ENCODE data around the gene SMIM5. TPM values are rescaled to one million over a fixed set of nuclear protein-coding genes. Genes with fewer than 3 reads are reported as not detected.

The SMIM5 gene
- total RNA-seq, 1 donor from 2014 or later = 1.7 TPM

GRCh38 chr17:75652934-75653549 is 19.8 kb downstream of the SMIM5 start:
- Histone ChIP-seq H3K36me3 (ENCODE audit: control insufficient read depth, insufficient read depth, low read length) (peaks cover 4% of the 10 kb centered on the region), H3K4me3 (ENCODE audit: low read depth, low read length) (no peak overlapping the region), H3K27me3 (ENCODE audit: control insufficient read depth, insufficient read depth, low read length) (no peaks in the 10 kb centered on the region)
- DNase-seq (ENCODE audit: low read depth) = no peak
- peak; percentile 93 for TF ChIP-seq CTCF (IDR thresholded peaks at IDR 0.05; ENCODE audit: insufficient read depth, low read length, poor library complexity, severe bottlenecking)

DNA sequence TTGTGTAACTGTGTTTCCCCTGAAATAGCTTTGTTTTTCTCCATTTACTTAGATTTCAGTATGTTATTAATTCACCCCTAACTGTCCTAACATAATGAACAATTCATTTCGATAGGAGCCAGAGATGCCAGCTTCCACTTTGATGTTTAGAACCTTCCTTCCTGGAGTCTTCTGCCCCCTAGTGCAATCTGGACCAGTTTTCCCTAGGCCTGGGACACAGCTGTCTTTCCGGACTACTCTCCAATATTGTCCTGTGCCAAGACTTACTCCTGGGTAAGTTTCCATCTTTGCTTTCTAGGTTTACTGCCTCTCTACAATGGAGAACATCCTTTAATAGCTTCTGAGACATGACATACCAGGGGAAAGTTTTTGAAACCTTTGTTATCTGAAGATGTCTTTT is 20.9 kb downstream of the SMIM5 start:
- H3K36me3 ChIP-seq (ENCODE audit: control insufficient read depth, insufficient read depth, low read length) = peaks cover 6% of the 10 kb centered on the region
- no peak overlapping the region for H3K4me3 ChIP-seq (ENCODE audit: low read depth, low read length)
- H3K27me3 ChIP-seq (ENCODE audit: control insufficient read depth, insufficient read depth, low read length) = no peaks in the 10 kb centered on the region
- DNase-seq (ENCODE audit: low read depth) = no peak
- TF ChIP-seq CTCF (IDR thresholded peaks at IDR 0.05; ENCODE audit: insufficient read depth, low read length, poor library complexity, severe bottlenecking) = peak; percentile 15

DNA sequence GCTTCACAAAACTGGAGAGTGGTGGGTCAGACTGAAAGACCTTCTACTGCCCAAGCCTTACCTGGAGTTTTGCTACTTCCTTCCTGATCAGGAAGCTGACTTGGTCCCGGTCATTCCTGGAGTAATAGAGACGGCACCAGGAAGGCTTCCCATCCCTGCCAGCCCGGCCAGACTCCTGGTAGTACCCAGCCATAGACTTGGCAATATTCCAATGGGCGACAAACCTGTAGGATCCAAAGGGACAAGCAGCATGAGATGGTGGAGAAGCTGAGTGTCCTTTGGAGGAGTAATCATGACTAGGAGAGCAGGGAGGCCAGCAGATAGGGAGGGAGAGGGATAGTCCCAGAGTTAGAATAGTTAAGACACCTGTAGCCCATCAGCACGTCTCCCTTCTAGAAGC is 25.0 kb downstream of the SMIM5 start:
- no peak for DNase-seq (ENCODE audit: low read depth)
- no peak for TF ChIP-seq CTCF (IDR thresholded peaks at IDR 0.05; ENCODE audit: insufficient read depth, low read length, poor library complexity, severe bottlenecking)
- Histone ChIP-seq H3K27me3 (ENCODE audit: control insufficient read depth, insufficient read depth, low read length) (no peaks in the 10 kb centered on the region), H3K4me3 (ENCODE audit: low read depth, low read length) (no peak overlapping the region), H3K36me3 (ENCODE audit: control insufficient read depth, insufficient read depth, low read length) (peaks cover 1% of the 10 kb centered on the region)

- H3K36me3 ChIP-seq (ENCODE audit: control insufficient read depth, insufficient read depth, low read length) = peaks cover 1% of the 10 kb centered on the region
- no peaks in the 10 kb centered on the region for H3K27me3 ChIP-seq (ENCODE audit: control insufficient read depth, insufficient read depth, low read length)
- DNase-seq (ENCODE audit: low read depth) = no peak
- TF ChIP-seq CTCF (IDR thresholded peaks at IDR 0.05; ENCODE audit: insufficient read depth, low read length, poor library complexity, severe bottlenecking) = no peak
- no peak overlapping the region for H3K4me3 ChIP-seq (ENCODE audit: low read depth, low read length)
These were observed 28.3 kb downstream of the SMIM5 start for GRCh38 chr17:75661531-75661930.

GRCh38 chr17:75662511-75662910 is 29.3 kb downstream of the SMIM5 start:
- no peak for DNase-seq (ENCODE audit: low read depth)
- H3K27me3 ChIP-seq (ENCODE audit: control insufficient read depth, insufficient read depth, low read length) = no peaks in the 10 kb centered on the region
- TF ChIP-seq CTCF (IDR thresholded peaks at IDR 0.05; ENCODE audit: insufficient read depth, low read length, poor library complexity, severe bottlenecking) = no peak
- H3K4me3 ChIP-seq (ENCODE audit: low read depth, low read length) = no peak overlapping the region
- H3K36me3 ChIP-seq (ENCODE audit: control insufficient read depth, insufficient read depth, low read length) = peaks cover 1% of the 10 kb centered on the region

DNA sequence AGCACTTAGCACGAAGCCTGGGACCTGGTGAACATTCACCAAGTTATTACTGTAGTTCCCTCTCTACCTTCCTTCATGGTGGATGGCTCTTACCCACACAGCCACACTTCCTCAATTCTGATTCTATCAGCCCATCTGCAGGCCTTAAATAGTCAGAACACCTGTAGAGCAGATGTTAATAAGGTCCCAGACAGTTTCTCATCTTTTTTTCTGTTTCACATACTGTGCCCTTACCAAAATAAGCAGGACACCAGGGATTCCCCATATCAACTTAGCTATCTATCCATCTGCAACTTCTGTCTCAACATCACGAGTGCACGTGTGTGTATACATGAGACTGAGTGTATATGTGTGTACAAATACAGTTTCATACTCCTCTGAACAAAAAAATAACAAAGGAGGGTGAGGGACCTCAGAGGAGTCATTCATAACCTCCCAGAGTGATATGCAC is 30.9 kb downstream of the SMIM5 start:
- H3K36me3 ChIP-seq (ENCODE audit: control insufficient read depth, insufficient read depth, low read length) = no peaks in the 10 kb centered on the region

More for the DNA sequence above, 30.9 kb downstream of the SMIM5 start:
- no peaks in the 10 kb centered on the region for H3K27me3 ChIP-seq (ENCODE audit: control insufficient read depth, insufficient read depth, low read length)
- no peak overlapping the region for H3K4me3 ChIP-seq (ENCODE audit: low read depth, low read length)
- TF ChIP-seq CTCF (IDR thresholded peaks at IDR 0.05; ENCODE audit: insufficient read depth, low read length, poor library complexity, severe bottlenecking) = no peak
- DNase-seq (ENCODE audit: low read depth) = no peak

All from kidney epithelial cell (primary cell).